Ammon's horn (tissue), 1 donor: ENCODE data around the gene LAMA2.

ENCODE experiments used
- DNase-seq: peaks from one replicate; pipeline ENCODE4 v3.0.0-alpha.2; 2016; ENCODE audit warnings: low spot score

LAMA2 gene

DNA sequence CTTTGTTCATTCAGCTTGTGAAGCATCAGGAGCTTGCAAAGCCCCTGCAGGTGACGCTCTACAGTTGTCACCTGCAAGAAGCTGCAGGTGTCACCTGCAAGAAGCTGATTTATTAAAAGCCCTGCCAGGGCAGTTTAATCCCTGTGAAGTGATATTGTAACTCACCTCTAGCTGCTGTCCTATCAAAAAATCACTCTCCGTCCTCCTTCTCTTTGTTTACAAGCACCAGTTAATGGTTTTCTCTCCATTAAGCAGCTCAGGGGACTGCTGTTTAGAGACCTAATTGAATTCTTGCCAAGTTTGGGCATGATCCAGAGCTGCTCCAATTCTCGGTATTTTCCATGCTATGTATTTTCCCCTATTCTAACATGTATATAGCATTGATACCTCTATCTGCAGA lies 481.1 kb downstream of the LAMA2 start:
- no peak for DNase-seq

DNA sequence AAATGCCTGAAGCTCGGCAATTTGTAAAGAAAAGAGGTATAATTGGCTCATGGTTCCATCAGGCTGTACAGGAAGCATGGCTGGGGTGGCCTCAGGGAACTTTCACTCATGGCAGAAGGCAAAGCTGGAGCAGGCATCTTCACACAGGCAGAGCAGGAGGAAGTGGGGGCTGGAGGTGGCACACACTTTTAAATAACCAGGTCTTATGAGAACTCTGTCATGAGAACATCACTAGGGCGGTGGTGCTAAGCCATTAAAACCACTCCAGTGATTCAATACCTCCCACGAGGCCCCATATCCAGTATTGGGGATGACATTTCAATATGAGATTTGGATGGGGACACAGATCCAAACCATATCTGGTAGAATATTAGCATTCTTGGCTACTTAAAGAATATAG lies 481.8 kb downstream of the LAMA2 start:
- DNase-seq: no peak

DNA sequence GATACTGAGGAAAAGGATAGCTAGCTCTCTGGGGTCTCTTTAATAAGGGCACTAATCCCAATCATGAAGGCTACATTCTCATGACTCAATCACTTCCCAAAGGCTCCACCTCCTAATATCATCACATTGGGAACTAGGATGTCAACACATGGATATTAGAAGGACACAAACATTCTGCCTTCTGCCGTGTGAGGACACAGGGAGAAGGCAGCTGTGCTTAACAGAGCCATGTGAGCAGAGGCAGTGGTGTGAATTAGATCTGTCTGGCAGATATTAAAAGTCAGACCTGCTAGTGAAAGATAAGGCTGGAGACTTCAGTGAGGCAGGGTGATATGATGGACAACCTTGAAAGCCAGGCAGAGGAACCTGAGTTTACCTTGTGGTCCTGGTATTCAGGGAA lies 485.1 kb downstream of the LAMA2 start:
- DNase-seq: no peak

DNA sequence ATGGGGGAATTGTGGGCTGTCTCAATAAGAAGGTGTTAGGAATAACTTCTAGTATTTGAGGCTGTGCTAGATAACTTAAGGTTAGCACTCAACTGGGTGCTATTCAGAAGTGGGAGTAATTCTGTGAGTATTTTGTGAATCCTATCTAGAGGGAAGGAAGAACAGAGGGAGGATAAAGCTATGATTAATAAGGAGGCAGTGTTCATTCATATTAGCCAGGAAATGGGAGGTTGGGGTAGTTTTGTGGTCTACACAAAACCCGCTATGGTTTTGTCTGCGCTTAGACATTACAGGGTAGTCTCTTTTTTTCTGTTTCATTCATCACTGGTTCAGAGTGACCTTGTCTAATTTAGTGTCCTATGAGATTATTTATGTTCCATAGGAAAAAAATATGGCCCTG lies 486.0 kb downstream of the LAMA2 start:
- DNase-seq: no peak

DNA sequence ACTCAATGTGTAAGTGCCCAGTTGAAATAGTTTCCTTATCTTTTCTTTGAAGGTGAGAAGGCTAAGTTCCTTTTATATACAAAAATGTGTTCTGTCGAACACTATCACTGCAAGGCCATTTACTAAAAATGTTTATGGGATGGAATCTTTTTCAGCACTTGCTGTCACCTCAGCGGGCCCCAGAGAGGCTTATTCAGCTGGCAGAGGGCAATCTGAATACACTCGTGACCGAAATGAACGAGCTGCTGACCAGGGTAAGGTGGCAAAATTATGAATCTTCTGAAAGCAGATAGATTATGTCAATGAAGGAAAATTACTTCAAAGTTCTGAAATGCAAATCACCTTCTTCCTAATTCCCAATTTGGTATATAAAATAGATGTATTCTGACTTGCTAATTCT lies 486.8 kb downstream of the LAMA2 start:
- no peak for DNase-seq

DNA sequence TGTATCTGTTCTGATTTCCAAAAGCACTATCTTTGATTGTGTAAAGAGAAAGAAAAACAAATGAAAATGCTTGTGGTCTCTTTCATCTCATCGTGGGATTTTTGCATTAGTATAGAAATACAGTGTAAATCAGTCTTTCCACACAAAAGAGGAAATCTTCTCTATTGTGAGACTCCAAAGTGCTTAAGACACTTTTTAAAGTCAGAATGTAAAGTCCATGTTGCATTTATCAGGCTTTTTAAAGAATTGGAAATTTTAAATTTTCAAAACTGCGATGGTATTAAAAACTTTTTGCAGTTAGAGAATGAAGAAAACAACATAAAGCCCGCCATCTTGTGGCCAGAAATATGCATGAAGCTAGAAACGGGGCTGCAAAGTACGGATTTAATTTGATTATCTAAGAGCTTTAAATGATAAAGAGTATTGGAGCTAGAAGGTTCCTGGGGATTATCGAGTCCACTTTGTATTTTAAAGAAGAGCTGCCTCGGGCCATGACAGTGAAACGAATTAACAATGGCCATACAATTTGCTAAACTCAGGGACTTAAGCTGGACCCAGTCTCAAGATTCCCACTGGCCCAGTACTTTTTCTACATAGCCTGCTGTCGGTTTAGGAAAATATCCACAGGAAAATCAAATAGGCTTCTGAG lies 487.5 kb downstream of the LAMA2 start:
- DNase-seq: peak; percentile 60

DNA sequence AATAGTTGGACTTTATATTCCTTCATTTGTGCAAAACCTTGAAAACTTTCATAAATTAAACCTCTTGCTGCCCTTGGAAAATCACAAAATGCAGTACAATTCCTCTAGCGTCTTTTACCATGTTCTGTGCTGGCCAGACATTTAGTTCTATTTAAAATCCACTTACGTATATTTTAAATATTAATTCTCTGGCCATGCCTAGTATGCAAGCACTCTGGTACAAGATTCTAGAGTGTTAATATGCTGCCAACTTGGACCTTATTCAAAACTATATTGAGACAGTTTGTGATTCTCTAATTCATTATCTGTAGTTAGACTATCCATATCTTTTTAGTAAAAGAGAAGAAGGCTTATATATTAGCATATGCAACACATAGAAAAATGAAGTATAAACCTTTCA lies 498.9 kb downstream of the LAMA2 start:
- DNase-seq: no peak

DNA sequence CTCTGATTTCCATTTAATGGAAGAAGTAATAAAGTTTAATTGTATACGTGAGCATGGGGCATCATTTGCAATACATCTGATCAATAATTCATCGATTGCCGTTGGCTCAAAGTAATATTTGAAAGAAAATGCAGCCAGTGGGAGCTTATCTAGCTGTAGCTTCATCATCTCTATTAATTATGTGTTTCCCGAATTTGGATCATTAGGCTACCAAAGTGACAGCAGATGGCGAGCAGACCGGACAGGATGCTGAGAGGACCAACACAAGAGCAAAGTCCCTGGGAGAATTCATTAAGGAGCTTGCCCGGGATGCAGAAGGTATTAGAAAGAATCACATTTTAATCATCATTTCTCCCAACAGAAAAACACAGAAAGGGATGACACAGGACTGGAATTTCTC lies 500.0 kb downstream of the LAMA2 start:
- no peak for DNase-seq

DNA sequence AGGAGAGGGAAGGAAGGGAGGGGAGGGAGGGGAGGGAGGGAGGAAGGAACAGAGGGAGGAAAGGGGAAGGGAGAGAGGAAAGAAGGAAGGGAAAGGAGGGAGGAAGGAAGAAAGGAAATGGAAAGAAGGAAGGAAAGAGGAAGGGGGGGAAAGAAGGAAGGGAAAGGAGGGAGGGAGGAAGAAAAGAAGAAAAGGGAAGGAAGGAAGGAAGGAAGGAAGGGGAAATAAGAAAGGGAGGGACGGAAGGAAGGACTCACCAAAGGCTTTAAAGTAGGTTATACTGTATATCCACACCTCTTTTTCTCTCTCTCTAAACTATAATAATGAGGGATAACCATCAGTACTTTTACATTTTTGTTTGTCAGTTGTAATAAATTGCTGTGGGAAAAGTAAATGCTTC lies 502.2 kb downstream of the LAMA2 start:
- no peak for DNase-seq

DNA sequence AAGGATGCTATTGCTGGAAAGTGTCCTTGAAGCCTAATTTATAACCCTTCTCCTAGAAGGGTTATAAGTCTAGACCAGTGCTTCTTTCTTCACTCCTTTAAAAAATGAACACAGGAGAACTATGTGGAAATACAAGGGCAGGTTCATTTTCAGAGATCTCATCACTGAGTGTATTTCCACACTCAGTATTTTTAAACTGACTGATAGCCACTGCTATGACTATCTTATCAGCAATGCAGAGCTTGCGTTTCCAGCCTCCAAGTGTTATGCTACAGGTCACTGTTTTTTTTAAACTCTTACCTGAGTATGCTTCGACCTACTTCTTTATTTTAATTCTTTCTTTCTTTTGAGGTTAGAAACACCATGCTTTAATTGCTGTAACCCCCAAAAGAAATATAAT lies 508.0 kb downstream of the LAMA2 start:
- no peak for DNase-seq

DNA sequence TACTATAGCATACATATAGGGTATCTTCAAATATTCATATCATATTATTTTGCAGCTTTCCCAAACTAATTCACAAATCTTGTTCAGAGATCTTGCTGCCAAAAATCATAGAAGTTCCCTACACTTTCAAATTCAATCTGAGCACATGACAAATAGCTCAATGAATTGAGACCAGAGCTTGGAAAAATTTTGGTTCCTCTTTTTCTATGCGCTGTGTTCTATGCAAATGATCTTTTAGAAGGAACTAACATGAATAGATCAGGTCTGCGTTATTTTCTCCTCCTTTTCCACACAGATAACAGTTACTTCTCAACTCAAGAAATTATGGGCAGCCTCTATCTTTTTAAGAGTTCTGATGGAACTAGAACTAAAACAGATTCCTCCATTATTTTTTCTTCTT lies 510.7 kb downstream of the LAMA2 start:
- no peak for DNase-seq

DNA sequence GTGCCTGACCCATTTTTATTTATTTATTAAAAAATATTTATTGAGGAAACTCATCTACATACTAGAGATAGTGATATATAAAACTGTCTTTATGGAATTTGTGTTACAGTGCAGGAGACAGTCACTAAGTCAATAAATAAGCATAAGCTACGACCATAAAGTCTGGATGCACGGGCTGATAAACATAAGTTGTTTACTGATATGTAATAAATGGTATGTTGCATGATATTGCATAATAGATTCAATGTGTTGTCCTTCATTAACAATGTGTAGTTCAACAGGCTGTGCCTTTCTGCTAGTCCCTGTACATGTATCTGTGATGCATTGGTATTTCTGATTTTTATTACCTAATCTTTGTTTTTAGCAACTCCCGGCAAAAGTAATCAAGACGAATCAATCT lies 515.8 kb downstream of the LAMA2 start:
- no peak for DNase-seq

DNA sequence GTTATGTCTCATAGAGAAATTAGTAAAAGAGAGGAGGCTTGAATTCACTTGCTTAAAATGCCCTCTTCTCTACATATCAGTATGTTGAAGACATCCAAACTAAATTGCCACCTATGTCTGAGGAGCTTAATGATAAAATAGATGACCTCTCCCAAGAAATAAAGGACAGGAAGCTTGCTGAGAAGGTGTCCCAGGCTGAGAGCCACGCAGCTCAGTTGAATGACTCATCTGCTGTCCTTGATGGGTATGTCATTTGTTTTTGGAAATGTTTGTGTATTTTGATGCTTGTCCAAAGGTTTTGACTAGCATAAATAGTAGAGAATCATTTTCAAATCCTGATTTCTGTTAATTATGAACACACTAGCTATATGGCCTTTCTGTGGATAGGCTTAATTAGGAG lies 519.3 kb downstream of the LAMA2 start:
- no peak for DNase-seq

DNA sequence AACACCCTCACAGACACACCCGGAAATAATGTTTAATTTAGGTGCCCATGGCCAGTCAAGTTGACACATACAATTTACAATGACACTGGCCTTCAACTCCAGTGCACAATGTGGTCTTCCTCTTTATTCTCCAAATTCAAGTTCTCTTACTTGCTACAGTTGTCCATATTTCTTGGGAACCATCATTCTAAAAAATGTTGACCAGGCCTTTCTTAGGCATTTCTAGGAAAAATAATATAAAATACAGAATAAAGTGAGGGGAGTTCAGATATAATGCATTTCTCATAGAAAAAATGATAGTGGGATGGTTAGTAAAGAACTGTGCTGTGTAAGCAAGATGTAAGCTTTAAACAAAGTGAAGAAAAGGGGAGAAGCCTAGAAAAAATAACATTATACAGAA lies 528.2 kb downstream of the LAMA2 start:
- no peak for DNase-seq

DNA sequence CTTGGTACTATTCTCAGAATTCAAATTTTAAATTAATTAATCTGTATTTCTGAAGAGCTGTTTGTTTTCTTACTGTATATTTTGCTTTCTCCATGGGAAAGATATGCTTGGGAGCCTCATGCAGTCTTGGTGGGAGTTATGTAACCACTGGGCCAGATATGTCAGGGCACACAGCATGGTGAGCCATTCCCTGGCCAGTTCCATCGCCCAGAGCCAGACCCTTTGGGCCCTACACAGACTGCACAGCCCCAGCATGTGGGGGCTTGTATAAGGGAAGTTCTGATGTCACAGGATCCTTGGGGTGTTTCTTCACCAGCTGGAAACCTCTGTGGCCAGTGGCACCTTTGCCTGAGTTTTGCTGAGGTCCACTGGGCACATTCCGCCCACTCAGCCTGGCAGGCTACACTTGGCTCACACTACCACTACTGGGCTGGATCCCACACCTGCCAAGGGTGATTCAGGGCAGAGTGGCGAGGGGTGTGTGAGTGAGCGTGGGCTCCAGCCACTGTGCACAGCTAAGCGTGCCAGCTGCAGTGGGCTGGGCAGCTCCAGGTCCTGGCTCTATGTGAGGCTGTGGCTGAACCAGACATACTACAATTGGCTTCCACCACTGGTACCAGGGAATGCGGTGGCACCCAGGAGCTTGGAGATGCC lies 533.5 kb downstream of the LAMA2 start:
- no peak for DNase-seq

DNA sequence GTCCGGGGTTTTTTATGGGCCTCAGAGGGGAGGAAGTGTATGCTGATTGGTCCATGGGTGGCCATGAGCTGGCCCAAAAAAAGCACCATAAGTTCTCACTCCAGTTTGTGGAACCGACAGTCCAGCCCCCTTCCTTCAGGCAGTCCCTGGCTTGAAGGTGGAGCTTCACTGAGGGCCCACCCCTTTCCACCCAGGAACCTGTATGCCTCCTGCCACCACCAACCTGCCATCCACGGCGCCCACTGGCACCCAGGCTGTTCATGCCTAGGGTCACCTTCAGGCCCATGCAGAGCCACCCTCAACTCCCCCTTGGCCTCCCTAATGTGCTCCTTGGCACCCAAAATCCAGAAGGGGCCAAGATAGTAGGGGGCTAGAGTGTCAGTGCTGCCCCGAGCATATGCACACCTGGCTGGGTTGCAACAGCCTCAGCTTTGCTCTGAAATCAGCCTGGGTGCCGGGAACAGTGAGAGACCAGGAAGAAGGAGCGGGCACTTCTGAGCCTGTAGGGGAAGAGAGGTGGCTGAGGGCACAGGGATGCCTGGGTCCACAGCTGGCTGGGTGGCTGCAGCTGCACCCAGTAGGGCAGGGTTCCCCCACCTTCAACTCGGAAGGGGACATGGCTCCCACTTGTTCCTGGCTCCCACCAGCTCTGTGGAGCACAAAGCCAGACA lies 534.6 kb downstream of the LAMA2 start:
- DNase-seq: no peak

DNA sequence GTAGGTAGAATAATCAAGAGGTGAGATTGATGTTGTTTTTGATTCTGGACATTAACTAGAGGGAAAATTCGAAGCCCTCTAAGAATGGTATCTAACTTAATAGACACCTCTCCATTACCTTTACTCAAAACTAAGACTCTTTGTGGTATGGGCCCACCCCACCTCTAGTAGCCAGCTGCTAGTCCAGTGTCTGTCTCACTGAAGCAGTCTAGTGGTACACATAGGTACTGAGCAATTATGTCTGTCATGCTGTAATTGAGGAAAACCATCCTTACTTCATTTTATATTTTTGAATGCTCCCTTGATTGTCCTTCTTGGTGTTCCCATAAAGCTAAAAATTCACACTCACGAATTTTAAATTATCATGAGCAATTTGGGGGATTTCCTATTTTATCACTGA lies 536.4 kb downstream of the LAMA2 start:
- DNase-seq: no peak

DNA sequence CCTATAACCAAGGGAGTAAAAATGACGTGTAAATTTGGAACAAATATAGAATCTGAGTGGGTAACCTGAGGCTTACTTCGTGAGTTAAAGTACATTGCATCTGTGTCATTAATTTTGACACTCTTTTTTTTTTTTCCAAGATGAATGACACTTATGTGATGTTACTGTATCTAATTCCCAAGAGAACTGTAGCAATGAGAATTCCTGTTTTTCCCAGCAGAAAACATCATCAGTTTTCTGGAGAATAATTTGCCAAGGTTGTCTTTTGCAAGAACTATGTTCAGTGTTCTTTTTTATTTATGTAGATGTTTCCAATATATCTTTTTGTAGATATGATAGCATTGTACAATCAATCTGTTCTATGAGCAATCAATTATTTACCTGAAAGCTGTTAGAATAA lies 543.4 kb downstream of the LAMA2 start:
- no peak for DNase-seq

DNA sequence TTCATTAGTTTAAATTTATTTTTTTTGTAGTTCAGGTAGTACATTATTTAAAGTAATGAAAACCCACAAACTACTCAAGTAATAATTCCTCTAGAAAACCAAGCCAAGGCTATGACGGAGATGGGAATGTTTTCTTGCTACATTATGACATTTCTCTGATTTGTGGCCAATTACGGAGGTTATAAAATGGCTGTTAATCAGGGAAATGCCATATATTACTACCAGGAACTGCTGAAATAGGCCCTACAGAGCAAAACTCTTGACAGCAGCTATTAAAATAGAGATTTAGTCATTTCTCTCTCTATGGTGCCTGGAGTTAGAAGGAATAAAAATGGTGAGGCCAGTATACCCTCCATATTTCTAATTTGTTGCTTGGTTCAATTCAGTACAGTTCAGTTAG lies 547.0 kb downstream of the LAMA2 start:
- no peak for DNase-seq

DNA sequence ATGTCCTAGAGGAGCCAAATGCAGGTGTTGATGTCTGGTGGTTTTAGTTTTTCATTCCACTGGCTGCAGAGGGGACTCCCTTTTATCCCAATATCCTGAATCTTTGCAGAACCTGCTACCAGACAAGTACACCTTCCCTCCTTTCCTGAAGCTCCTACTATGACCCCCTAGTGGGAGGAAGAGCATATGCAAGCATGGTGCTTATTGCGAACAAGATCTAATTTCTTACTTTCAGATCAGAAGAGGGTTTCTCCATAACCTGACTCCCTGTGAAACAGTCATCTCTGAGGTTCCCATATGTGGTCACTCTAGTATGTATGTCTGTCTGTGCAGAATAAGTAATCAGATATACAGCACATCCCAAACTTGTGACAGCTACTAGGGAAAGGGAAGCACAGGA lies 549.8 kb downstream of the LAMA2 start:
- no peak for DNase-seq

DNA sequence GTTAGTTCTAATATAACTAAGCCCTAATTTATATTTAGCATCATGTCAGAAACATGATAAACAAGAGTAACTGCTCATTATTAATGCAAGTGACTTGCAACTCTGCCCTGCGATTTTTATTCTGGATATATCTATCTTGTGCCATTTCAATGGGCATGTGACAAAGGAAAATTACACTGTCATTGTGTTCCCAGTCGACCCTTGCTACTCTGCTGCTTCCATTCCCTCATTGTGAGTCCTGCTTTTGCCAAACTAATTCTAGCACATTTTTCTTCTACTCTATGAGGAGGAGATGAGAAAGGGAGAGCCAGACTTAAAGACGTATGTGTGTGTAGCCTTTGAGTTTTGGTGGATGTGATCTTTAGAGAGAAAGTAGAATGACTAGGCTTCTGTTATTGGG lies 551.2 kb downstream of the LAMA2 start:
- no peak for DNase-seq

DNA sequence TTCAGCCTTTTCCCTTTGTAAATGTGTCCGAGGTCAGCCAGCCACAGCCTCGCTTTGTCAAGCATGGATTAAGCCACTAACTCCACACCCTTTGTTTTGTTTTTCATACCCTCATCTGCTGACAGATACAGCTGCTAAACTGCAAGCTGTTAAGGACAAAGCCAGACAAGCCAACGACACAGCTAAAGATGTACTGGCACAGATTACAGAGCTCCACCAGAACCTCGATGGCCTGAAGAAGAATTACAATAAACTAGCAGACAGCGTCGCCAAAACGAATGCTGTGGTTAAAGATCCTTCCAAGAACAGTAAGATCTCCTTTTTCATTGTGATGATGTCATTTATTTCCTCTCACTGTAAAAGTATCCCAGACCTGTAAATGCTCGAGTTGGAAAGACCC lies 557.8 kb downstream of the LAMA2 start:
- no peak for DNase-seq

DNA sequence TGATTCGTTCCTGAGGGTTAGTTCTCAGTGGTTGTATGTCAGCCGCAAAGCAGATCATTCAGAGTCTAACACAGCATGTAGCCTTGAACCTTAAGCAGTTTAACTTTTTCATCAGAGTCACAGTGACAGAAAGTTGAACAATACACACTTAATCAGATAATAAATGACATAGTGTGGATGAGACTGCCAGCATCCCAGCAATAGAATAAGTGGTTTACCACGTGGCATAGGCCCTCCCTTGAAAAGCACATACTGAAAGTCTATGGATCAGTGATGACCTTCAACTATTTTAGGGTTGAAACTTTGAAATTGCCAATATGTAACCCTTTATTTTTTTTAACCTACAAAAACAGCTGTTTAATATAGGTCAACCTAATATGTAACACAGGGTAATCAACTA lies 561.7 kb downstream of the LAMA2 start:
- no peak for DNase-seq
